Activated T-helper 1 cell treated with anti-CD3 and anti-CD28 coated beads, Interleukin-2, amount 50 U/mL, for 16 hours (primary cell): ENCODE measurements around the gene PLCB1.

Experiments
- DNase-seq, 2 donors: peaks; one replicate each; pipeline ENCODE4 v3.0.0-alpha.2; 2020; ENCODE audit warnings: low read depth in 1 of 2, low spot score in 1 of 2

The PLCB1 gene

GRCh38 chr20:8395956-8396355 is 263.9 kb downstream of the PLCB1 start:
- no peak for DNase-seq

- no peak for DNase-seq
Measured at GRCh38 chr20:8398263-8399051, 266.4 kb downstream of the PLCB1 start.

- no peak for DNase-seq
Measured at GRCh38 chr20:8399947-8400346, 267.9 kb downstream of the PLCB1 start.

GRCh38 chr20:8400486-8400885 is 268.4 kb downstream of the PLCB1 start:
- DNase-seq: no peak

GRCh38 chr20:8401556-8401955 is 269.5 kb downstream of the PLCB1 start:
- DNase-seq: no peak

GRCh38 chr20:8402798-8403197 is 270.7 kb downstream of the PLCB1 start:
- no peak for DNase-seq

GRCh38 chr20:8404912-8405635 is 273.0 kb downstream of the PLCB1 start:
- no peak for DNase-seq

- DNase-seq: no peak
Measured at GRCh38 chr20:8406391-8406790, 274.3 kb downstream of the PLCB1 start.

GRCh38 chr20:8408587-8409307 is 276.7 kb downstream of the PLCB1 start:
- no peak for DNase-seq

GRCh38 chr20:8413691-8414090 is 281.6 kb downstream of the PLCB1 start:
- no peak for DNase-seq

GRCh38 chr20:8414586-8415274 is 282.7 kb downstream of the PLCB1 start:
- no peak for DNase-seq

- no peak for DNase-seq
Measured at GRCh38 chr20:8421981-8422380, 289.9 kb downstream of the PLCB1 start.

- DNase-seq: no peak
Measured at GRCh38 chr20:8423482-8423881, 291.4 kb downstream of the PLCB1 start.

- no peak for DNase-seq
Measured at GRCh38 chr20:8424010-8424409, 291.9 kb downstream of the PLCB1 start.

GRCh38 chr20:8425016-8425415 is 292.9 kb downstream of the PLCB1 start:
- DNase-seq: no peak

GRCh38 chr20:8425802-8426201 is 293.7 kb downstream of the PLCB1 start:
- no peak for DNase-seq

GRCh38 chr20:8427419-8428040 is 295.5 kb downstream of the PLCB1 start:
- no peak for DNase-seq

- no peak for DNase-seq
Measured at GRCh38 chr20:8428988-8429387, 296.9 kb downstream of the PLCB1 start.

- no peak for DNase-seq
Measured at GRCh38 chr20:8431538-8432434, 299.7 kb downstream of the PLCB1 start.
